VCaP (cell line): ENCODE measurements around the gene CIT.
A peak's percentile ranks its signal among the peaks of the same experiment; 100 is the strongest.

Experiments used
- H3K27ac ChIP-seq: fragments of 450-650 bp; 2 replicates; pipeline ENCODE4 v1.5.1; 2017
- TF ChIP-seq, protein P1 (sequence below): fragments of 450-650 bp; conservative IDR thresholded peaks from 2 replicates; pipeline ENCODE4 v1.5.1; 2017; ENCODE audit warnings: mild to moderate bottlenecking, moderate library complexity

CIT gene

DNA sequence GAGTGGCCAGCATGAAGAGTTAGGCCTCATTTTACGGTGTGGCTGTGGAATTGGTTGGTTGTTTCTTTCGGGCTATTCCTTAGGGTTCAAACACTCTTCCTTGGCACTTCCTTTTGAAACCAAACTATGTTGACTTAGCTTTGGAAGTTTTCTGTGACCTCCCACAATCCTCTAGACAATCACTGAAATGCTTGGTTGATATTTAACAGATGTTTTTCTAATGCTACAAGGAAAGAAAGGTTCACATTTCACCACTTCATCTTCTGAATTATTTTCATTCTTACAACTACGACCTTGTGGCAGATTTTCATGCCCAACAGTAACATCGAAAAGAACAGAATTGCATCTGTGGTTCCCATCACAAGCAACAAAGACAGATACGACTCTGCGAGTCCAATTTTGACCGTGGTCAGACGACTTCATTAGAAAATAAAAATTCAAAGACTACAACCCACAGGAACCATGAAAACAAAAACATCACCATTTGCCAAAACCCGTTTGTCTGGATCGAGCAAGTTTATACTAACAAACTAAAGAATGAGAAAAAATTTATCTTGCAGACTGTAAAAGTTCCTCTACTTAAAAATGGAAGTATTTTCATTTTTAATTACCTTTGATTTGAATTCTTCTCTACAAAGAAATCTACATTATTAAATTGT, 192.3 kb downstream of the CIT start:
- peak overlapping the region; percentile 71 for H3K27ac ChIP-seq
- TF ChIP-seq, protein P1, sequence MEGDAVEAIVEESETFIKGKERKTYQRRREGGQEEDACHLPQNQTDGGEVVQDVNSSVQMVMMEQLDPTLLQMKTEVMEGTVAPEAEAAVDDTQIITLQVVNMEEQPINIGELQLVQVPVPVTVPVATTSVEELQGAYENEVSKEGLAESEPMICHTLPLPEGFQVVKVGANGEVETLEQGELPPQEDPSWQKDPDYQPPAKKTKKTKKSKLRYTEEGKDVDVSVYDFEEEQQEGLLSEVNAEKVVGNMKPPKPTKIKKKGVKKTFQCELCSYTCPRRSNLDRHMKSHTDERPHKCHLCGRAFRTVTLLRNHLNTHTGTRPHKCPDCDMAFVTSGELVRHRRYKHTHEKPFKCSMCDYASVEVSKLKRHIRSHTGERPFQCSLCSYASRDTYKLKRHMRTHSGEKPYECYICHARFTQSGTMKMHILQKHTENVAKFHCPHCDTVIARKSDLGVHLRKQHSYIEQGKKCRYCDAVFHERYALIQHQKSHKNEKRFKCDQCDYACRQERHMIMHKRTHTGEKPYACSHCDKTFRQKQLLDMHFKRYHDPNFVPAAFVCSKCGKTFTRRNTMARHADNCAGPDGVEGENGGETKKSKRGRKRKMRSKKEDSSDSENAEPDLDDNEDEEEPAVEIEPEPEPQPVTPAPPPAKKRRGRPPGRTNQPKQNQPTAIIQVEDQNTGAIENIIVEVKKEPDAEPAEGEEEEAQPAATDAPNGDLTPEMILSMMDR = no peak

DNA sequence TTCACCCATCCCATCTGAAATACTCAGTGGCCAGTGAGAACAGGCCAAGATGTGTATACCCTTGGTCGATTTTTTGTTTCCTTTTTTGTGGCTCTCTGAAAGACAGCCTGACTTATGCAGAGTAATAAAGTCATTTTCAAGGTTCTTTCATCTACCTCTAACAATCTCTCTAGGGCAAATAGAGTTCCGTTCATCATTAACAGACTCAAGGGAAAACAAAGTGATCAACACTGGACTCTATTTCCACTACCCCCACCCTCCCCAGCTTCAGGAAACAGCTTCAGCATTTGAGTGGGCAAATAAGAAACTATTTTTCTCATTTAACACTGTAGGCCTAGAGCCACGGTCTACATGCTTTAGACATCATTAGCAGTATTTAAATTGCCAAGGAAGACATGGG, 193.3 kb downstream of the CIT start:
- TF ChIP-seq, protein P1 = no peak
- H3K27ac ChIP-seq = peak overlapping the region; percentile 71

DNA sequence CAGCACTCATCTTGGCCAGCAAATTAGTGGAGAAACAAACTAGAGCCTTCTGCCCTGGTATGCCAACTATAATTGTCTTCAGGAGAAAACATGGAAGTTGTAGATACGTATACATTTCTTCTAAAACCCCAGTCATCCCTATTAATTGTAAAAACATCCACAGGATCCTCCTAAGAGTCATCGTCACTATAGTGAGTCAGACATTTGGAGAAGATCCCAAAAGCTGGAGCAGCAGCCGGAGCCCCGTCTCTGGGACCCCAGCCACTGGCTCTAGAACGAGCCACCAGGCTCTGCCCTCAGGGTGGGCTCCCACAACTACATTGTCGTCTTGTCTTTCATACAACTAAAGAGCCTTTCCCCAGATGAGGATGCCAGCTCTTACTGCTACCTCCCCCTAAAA, 193.7 kb downstream of the CIT start:
- TF ChIP-seq, protein P1 = no peak
- H3K27ac ChIP-seq = peak overlapping the region; percentile 71

DNA sequence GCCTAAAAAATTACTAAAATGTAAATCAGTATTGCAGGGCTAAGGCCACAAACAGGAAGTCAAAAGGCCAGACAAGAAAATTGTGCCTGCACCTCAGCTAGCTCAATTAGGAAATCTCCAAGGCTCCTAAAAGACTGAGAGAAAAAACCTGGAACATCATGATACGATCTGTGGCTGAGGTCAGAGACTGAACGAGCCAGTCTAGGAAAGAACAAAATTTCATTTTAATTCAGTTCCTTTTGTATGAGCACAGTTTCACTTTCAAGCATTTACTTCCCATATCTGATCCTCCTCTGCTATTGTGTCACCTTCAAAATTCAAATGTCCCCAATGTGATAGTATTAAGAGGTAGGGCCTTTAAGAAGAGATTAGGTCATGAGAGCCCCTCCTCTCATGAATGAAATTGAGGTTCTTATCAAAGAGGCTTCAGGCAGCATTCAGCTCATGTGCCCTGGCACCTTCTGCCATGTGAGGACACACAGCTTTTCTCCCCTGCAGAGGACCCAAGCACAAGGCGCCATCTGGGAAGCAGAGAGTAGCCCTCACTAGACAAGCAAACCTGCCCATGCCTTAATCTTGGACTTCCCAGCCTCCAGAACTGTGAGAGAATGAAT, 194.4 kb downstream of the CIT start:
- no peak overlapping the region for H3K27ac ChIP-seq
- TF ChIP-seq, protein P1 = no peak

DNA sequence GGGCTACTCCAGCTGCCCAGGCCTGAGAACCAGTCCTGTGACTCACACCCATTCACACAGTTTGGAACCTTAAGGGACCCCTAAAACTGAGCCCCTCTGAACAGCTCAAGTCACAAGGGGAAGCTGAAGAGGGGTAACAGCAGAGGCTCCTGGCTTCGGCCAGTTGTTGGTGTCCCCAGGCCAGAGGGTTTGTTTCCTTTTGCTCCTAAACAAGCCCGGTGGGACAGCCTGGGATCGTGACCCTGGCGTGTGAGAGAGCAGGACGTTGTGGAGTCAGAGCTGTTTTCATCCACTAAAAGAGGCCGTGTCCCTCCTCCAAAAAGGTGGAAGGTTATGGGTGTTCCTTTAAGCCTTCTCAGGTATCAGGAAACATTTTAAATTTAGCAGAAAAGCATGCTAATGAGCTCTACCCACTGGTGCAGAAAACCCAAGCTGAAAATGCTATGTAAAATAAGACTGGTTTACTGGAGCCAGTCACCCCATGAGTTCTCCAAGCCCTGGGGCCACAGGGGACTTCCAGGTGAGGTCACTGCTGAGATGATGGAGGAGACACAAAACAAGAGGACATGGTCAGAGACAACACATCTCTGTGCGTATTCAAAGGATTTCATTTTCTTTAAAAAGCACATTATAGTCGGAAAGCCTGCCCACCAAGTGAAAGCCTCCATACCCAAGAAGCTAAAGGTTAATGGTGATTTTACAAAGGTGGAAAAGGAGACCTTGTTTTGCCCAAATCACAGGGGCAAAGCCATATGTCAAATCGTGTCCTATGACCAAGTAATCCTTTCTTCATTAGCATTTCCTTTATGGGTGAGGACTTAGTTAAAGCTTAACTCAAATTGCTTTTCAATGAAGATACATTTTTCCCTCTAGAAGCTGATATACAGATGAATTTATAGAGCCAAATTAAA, 195.1 kb downstream of the CIT start:
- TF ChIP-seq, protein P1 = no peak
- 0 out of 2 replicates have a peak overlapping the region, but pooled peaks have one; percentile 11 for H3K27ac ChIP-seq

DNA sequence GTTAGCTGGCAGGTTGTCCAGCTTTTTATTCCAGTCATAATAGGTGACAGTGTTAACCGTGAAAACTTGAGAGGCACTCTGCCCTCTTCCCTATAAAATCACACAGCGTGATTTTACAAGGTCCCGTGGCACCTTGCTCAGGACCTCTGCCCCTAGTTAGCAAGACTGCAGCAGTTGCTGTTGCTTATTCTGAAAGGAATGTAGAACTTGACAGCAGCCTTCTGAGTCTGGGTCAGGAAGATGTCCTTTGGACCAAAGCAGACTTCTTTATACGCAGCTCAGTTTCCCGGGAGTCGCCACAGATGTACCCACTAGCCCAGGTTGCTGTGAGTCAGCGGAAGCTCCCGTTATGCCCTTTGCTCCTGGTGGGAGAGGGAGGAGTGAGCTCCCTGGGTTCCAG, 196.0 kb downstream of the CIT start:
- TF ChIP-seq, protein P1 = no peak
- peak overlapping the region; percentile 11; the same call in 1 of the 2 replicates for H3K27ac ChIP-seq

DNA sequence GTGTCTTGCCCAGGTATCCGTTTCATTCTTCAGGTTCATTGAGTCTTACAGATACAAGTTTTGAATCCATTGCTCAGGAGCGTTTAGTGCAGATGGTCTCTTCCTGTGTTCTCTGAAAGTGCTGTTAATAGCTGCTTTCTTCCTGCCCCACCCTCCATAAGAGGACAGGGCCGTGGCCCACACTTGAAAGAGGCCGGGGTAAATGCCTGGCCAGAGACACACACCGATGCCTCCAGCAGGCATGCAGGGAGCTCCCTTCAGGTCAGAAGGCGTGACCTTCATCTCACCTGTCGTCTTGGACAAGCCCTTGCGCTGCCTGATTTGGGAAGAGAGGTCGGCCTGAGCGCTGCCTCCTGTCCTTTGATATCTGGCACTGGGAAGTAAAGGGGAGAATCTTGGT, 197.6 kb downstream of the CIT start:
- H3K27ac ChIP-seq = no peak overlapping the region
- TF ChIP-seq, protein P1 = no peak
